ENCODE data around the gene SOST.
A peak's percentile ranks its signal among the peaks of the same experiment; 100 is the strongest.

SOST gene

GRCh38 chr17:43774304-43775250, 16.0 kb upstream of the SOST start:
- no peak for DNase-seq

- DNase-seq, result no peak
Observed at GRCh38 chr17:43772877-43773648, 14.5 kb upstream of the SOST start.

- DNase-seq, result no peak
Observed at GRCh38 chr17:43771463-43771862, 12.9 kb upstream of the SOST start.

- no peak for DNase-seq
Observed at GRCh38 chr17:43770957-43771356, 12.4 kb upstream of the SOST start.

GRCh38 chr17:43769859-43770258, 11.3 kb upstream of the SOST start:
- no peak for DNase-seq

- DNase-seq, result no peak
Observed at GRCh38 chr17:43769426-43769825, 10.8 kb upstream of the SOST start.

GRCh38 chr17:43768943-43769342, 10.4 kb upstream of the SOST start:
- no peak for DNase-seq

GRCh38 chr17:43768382-43768781, 9.8 kb upstream of the SOST start:
- no peak for DNase-seq

- DNase-seq, result no peak
Observed at GRCh38 chr17:43767713-43768059, 9.1 kb upstream of the SOST start.

- DNase-seq, result no peak
Observed at GRCh38 chr17:43767053-43767712, 8.6 kb upstream of the SOST start.

GRCh38 chr17:43766413-43767052, 7.9 kb upstream of the SOST start:
- DNase-seq, result no peak

- peak; percentile 56 for DNase-seq
Observed at GRCh38 chr17:43760254-43760852, 1.8 kb upstream of the SOST start.

- no peak for DNase-seq
Observed at GRCh38 chr17:43759836-43760235, 1.2 kb upstream of the SOST start.

- no peak for DNase-seq
Observed at GRCh38 chr17:43758086-43758485, 505 bp downstream of the SOST start.

GRCh38 chr17:43757171-43757660, 1.4 kb downstream of the SOST start:
- DNase-seq, result no peak

GRCh38 chr17:43756201-43756600, 2.4 kb downstream of the SOST start:
- DNase-seq, result no peak

- no peak for DNase-seq
Observed at GRCh38 chr17:43755389-43755875, 3.2 kb downstream of the SOST start.

- no peak for DNase-seq
Observed at GRCh38 chr17:43754947-43755346, 3.6 kb downstream of the SOST start.

GRCh38 chr17:43753493-43754129, 5.0 kb downstream of the SOST start:
- no peak for DNase-seq

- no peak for DNase-seq
Observed at GRCh38 chr17:43750153-43750552, 8.4 kb downstream of the SOST start.

- DNase-seq, result no peak
Observed at GRCh38 chr17:43745541-43745940, 13.1 kb downstream of the SOST start.

- no peak for DNase-seq
Observed at GRCh38 chr17:43741636-43742035, 17.0 kb downstream of the SOST start.

Measured in NCI-H1048 (cell line).